ENCODE results near the gene SPATS2L.

SPATS2L gene

GRCh38 chr2:200443916-200444315 lies 137.4 kb downstream of the SPATS2L start:
- no peak for DNase-seq (ENCODE audit: low read depth, low spot score)

GRCh38 chr2:200444530-200444929 lies 138.0 kb downstream of the SPATS2L start:
- DNase-seq (ENCODE audit: low read depth, low spot score), result no peak

- DNase-seq (ENCODE audit: low read depth, low spot score), result no peak
Observed at GRCh38 chr2:200445284-200445683, 138.8 kb downstream of the SPATS2L start.

- DNase-seq (ENCODE audit: low read depth, low spot score), result no peak
Observed at GRCh38 chr2:200446612-200447011, 140.1 kb downstream of the SPATS2L start.

GRCh38 chr2:200447139-200447855 lies 140.8 kb downstream of the SPATS2L start:
- no peak for DNase-seq (ENCODE audit: low read depth, low spot score)

- no peak for DNase-seq (ENCODE audit: low read depth, low spot score)
Observed at GRCh38 chr2:200448455-200448854, 142.0 kb downstream of the SPATS2L start.

- DNase-seq (ENCODE audit: low read depth, low spot score), result no peak
Observed at GRCh38 chr2:200449149-200449548, 142.7 kb downstream of the SPATS2L start.

GRCh38 chr2:200450288-200450687 lies 143.8 kb downstream of the SPATS2L start:
- DNase-seq (ENCODE audit: low read depth, low spot score), result no peak

GRCh38 chr2:200451511-200451910 lies 145.0 kb downstream of the SPATS2L start:
- DNase-seq (ENCODE audit: low read depth, low spot score), result no peak

- no peak for DNase-seq (ENCODE audit: low read depth, low spot score)
Observed at GRCh38 chr2:200452377-200452776, 145.9 kb downstream of the SPATS2L start.

GRCh38 chr2:200453142-200453852 lies 146.8 kb downstream of the SPATS2L start:
- DNase-seq (ENCODE audit: low read depth, low spot score), result no peak

GRCh38 chr2:200453853-200454534 lies 147.5 kb downstream of the SPATS2L start:
- DNase-seq (ENCODE audit: low read depth, low spot score), result no peak

GRCh38 chr2:200454927-200455801 lies 148.7 kb downstream of the SPATS2L start:
- no peak for DNase-seq (ENCODE audit: low read depth, low spot score)

- no peak for DNase-seq (ENCODE audit: low read depth, low spot score)
Observed at GRCh38 chr2:200455958-200456421, 149.5 kb downstream of the SPATS2L start.

- no peak for DNase-seq (ENCODE audit: low read depth, low spot score)
Observed at GRCh38 chr2:200456567-200456966, 150.1 kb downstream of the SPATS2L start.

GRCh38 chr2:200459101-200459500 lies 152.6 kb downstream of the SPATS2L start:
- DNase-seq (ENCODE audit: low read depth, low spot score), result no peak

GRCh38 chr2:200461846-200462710 lies 155.6 kb downstream of the SPATS2L start:
- no peak for DNase-seq (ENCODE audit: low read depth, low spot score)

GRCh38 chr2:200463452-200463851 lies 157.0 kb downstream of the SPATS2L start:
- no peak for DNase-seq (ENCODE audit: low read depth, low spot score)

GRCh38 chr2:200466425-200467418 lies 160.2 kb downstream of the SPATS2L start:
- no peak for DNase-seq (ENCODE audit: low read depth, low spot score)
